H1 (cell line): ENCODE data around the gene REELD1.

Experiments used
- ASH2L ChIP-seq: fragments of 200-600, 300-600 bp; sonication (generic); IDR thresholded peaks from one replicate; pipeline ENCODE4 v1.7.1; 2017; ENCODE audit warnings: low read length
- CBX8 ChIP-seq: fragments of 300-800, 300-1000 bp; sonication (generic); IDR thresholded peaks from 2 replicates; pipeline ENCODE4 v1.7.1; 2016; ENCODE audit warnings: low read depth, low read length, borderline replicate concordance
- CEBPB ChIP-seq: IDR thresholded peaks from 2 replicates; pipeline ENCODE4 v1.6.1; 2012; ENCODE audit warnings: low read depth, low read length
- MAX ChIP-seq: IDR thresholded peaks from 2 replicates; pipeline ENCODE4 v1.6.1; 2012; ENCODE audit warnings: inconsistent platforms
- POLR2A ChIP-seq, 2 experiments: IDR thresholded peaks; 1 replicate in 1 of 2; 2 replicates in 1 of 2; pipeline ENCODE4 v1.6.1; 2011; ENCODE audit warnings: low read depth in 2 of 2, low read length in 2 of 2, mild to moderate bottlenecking in 2 of 2; ENCODE audit errors: control extremely low read depth in 1 of 2
- SIRT6 ChIP-seq: IDR thresholded peaks from one replicate; pipeline ENCODE4 v1.7.1; 2012; ENCODE audit warnings: low read length, inconsistent platforms
- SP2 ChIP-seq: IDR thresholded peaks from 2 replicates; pipeline ENCODE4 v1.6.1; 2012; ENCODE audit warnings: mild to moderate bottlenecking, low read length, inconsistent platforms
- USF2 ChIP-seq: IDR thresholded peaks from 2 replicates; pipeline ENCODE4 v1.6.1; 2011; ENCODE audit warnings: low read length, improper control_type of control experiment
- YY1 ChIP-seq: IDR thresholded peaks from 2 replicates; pipeline ENCODE4 v1.6.1; 2011; ENCODE audit warnings: low read depth, mild to moderate bottlenecking, low read length
- TF ChIP-seq, protein P1 (sequence below), 3 experiments: IDR thresholded peaks; 1 replicate in 2 of 3; 2 replicates in 1 of 3; pipeline versions ENCODE4 v1.5.1 to v1.6.1; 2011; ENCODE audit warnings: low read length in 3 of 3, mild to moderate bottlenecking in 3 of 3, inconsistent platforms in 2 of 3, low read depth in 1 of 3, moderate library complexity in 1 of 3; ENCODE audit not compliant: insufficient read depth in 1 of 3; ENCODE audit errors: control extremely low read depth in 1 of 3

GRCh38 chr4:146170149-146170548 is 44.2 kb upstream of the REELD1 start:
- TF ChIP-seq SP2 (no peak), CEBPB (no peak), USF2 (no peak), YY1 (no peak), POLR2A (IDR thresholded peaks at IDR 0.05; ENCODE audit: control extremely low read depth in 1 of 2, low read depth in 2 of 2, low read length in 2 of 2) (no peak), ASH2L (no peak), MAX (no peak), SIRT6 (no peak), CBX8 (no peak)
- TF ChIP-seq, protein P1, sequence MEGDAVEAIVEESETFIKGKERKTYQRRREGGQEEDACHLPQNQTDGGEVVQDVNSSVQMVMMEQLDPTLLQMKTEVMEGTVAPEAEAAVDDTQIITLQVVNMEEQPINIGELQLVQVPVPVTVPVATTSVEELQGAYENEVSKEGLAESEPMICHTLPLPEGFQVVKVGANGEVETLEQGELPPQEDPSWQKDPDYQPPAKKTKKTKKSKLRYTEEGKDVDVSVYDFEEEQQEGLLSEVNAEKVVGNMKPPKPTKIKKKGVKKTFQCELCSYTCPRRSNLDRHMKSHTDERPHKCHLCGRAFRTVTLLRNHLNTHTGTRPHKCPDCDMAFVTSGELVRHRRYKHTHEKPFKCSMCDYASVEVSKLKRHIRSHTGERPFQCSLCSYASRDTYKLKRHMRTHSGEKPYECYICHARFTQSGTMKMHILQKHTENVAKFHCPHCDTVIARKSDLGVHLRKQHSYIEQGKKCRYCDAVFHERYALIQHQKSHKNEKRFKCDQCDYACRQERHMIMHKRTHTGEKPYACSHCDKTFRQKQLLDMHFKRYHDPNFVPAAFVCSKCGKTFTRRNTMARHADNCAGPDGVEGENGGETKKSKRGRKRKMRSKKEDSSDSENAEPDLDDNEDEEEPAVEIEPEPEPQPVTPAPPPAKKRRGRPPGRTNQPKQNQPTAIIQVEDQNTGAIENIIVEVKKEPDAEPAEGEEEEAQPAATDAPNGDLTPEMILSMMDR (IDR thresholded peaks at IDR 0.05; ENCODE audit: control extremely low read depth in 1 of 3, insufficient read depth in 1 of 3, low read depth in 1 of 3, low read length in 3 of 3), result no peak
